Urinary bladder (tissue), 4 donors: ENCODE measurements around the gene GDNF. TPM values are rescaled to one million over a fixed set of nuclear protein-coding genes. Genes with fewer than 3 reads are reported as not detected.
A peak's percentile ranks its signal among the peaks of the same experiment; 100 is the strongest.
"Not testable (repeated sequence)": the region's sequence is repeated elsewhere in the genome, so short reads cannot be mapped to it uniquely, and the experiment has no call there.

Experiments used
- DNase-seq: peaks from one replicate; pipeline ENCODE4 v3.0.0-alpha.2; 2015; ENCODE audit errors: extremely low spot score
- H3K27ac ChIP-seq: one replicate; pipeline ENCODE4 v1.5.1; 2013; ENCODE audit warnings: low read depth, mild to moderate bottlenecking, moderate library complexity
- H3K36me3 ChIP-seq: one replicate; pipeline ENCODE4 v1.6.1; 2013; ENCODE audit warnings: mild to moderate bottlenecking, moderate library complexity; ENCODE audit not compliant: insufficient read depth
- H3K4me1 ChIP-seq: one replicate; pipeline ENCODE4 v1.6.1; 2013; ENCODE audit warnings: mild to moderate bottlenecking, moderate library complexity; ENCODE audit not compliant: insufficient read depth
- H3K4me3 ChIP-seq: one replicate; pipeline ENCODE4 v1.5.1; 2013; ENCODE audit warnings: low read depth, low read length
- WGBS: extraction: QIAGEN DNeasy Blood & Tissue Kit; methylation state at CpG from one replicate; pipeline ENCODE4 v1.1.7; 2013; 5-methylcytosine and 5-hydroxymethylcytosine counted together
- polyA plus RNA-seq: library from polyadenylated mRNA; stranded (reverse); fragments of 200-250 nt; gene quantifications from one replicate; pipeline ENCODE4 v1.2.3, GENCODE V29; 2013
- total RNA-seq: library from RNA; depleted of rRNA; stranded (reverse); fragments of >200 nt; gene quantifications from one replicate; pipeline ENCODE4 v1.2.3, GENCODE V29; 2014
- donor health status: healthy with polysubstance abuse.
- donor health status: healthy.

GDNF gene, protein sequence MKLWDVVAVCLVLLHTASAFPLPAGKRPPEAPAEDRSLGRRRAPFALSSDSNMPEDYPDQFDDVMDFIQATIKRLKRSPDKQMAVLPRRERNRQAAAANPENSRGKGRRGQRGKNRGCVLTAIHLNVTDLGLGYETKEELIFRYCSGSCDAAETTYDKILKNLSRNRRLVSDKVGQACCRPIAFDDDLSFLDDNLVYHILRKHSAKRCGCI
- total RNA-seq (1.5 TPM), polyA plus RNA-seq (0.71 TPM)

GRCh38 chr5:37839407-37840052 lies at the start of gene GDNF:
Gene GDNF (minus strand): TSS chr5:37840041. CDS start chr5:37834796, 5,245 bp downstream.
- no peak for DNase-seq

GRCh38 chr5:37888476-37888875 lies 48.6 kb upstream of the GDNF start:
- no peak for DNase-seq
- Histone ChIP-seq H3K4me3 (no peak overlapping the region), H3K27ac (no peak overlapping the region), H3K4me1 (no peaks in the 10 kb centered on the region), H3K36me3 (no peaks in the 10 kb centered on the region)
- 87% methylated on average over 6 of the region's 6 CpGs for WGBS

More at GRCh38 chr5:37839407-37840052, at the start of gene GDNF:
- Histone ChIP-seq H3K4me3 (peak within 1 kb of the TSS; percentile 52), H3K4me1 (peaks cover 3% of the 10 kb centered on the region), H3K27ac (peak within 1 kb of the TSS; percentile 2), H3K36me3 (no peaks in the 10 kb centered on the region)
- WGBS: 1% methylated on average over 66 of the region's 66 CpGs

DNA sequence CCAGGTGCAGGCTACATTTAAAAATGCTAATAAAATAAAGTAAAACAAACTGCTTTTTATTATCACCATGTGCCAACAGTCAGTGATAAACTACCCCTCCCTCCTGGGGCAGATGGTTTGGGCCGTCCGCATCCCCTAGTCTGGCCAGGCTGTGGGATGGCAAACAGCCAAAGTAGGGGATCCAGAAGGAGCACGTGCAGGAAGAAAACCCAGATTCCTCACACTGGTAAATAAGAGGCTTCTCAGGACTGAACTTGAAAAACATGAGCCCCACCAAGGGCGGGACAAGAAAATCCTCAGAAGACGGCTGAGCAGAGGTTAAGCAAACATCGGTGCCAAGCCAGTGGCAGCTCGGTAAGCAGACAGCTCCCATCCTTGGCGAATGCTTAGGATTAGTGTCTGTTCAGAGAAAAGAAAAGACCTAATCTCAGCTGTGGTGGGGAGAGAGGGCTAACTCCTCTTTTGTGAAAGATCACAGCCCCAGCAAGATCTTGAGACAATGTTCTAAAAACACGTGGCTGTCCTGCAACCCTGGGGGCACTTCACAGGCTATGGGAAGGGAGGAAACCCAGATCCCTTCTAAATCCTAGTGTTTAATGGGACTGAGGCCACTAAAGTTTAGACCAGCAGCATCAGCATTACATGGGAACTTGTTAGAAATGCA lies 46.5 kb upstream of the GDNF start:
- peaks cover 2% of the 10 kb centered on the region for H3K4me1 ChIP-seq
- no peak for DNase-seq
- WGBS: 22% methylated on average over 9 of the region's 9 CpGs
- H3K27ac ChIP-seq: no peak overlapping the region
- no peak overlapping the region for H3K4me3 ChIP-seq
- H3K36me3 ChIP-seq: no peaks in the 10 kb centered on the region

GRCh38 chr5:37882636-37883035 lies 42.8 kb upstream of the GDNF start:
- WGBS: 15% methylated on average over 3 of the region's 3 CpGs

DNA sequence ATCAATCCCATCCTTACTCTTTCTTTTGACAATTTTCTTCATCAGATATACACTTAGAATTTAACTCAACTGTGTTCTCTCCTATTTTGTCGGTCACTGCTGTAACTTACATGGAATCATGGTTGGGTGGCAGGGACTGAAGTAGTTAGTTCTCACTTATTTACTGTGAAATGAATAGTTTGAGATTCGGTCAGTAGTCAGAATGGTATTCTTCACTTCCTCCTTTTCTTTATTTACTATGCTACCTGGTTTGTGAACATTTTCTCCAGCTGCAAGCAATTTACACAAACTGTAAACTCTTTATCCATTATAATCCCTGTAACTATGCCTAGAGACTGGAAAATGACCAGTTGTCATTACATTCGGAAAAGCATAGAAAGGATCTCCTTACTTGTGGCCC lies 41.5 kb upstream of the GDNF start:
- Histone ChIP-seq H3K36me3 (no peaks in the 10 kb centered on the region), H3K27ac (no peak overlapping the region), H3K4me3 (no peak overlapping the region), H3K4me1 (peaks cover 2% of the 10 kb centered on the region)
- 85% methylated on average over 3 of the region's 3 CpGs for WGBS
- no peak for DNase-seq

More at GRCh38 chr5:37882636-37883035, 42.8 kb upstream of the GDNF start:
- Histone ChIP-seq H3K27ac (no peak overlapping the region), H3K4me1 (peaks cover 2% of the 10 kb centered on the region), H3K4me3 (no peak overlapping the region), H3K36me3 (no peaks in the 10 kb centered on the region)
- DNase-seq: no peak

GRCh38 chr5:37876943-37877342 lies 37.1 kb upstream of the GDNF start:
- Histone ChIP-seq H3K27ac (no peak overlapping the region), H3K36me3 (no peaks in the 10 kb centered on the region), H3K4me3 (no peak overlapping the region), H3K4me1 (no peaks in the 10 kb centered on the region)
- no peak for DNase-seq
- 83% methylated on average over 3 of the region's 3 CpGs for WGBS

GRCh38 chr5:37876245-37876644 lies 36.4 kb upstream of the GDNF start:
- no peaks in the 10 kb centered on the region for H3K4me1 ChIP-seq
- no peaks in the 10 kb centered on the region for H3K36me3 ChIP-seq
- 93% methylated on average over 1 of the region's 1 CpG for WGBS
- no peak for DNase-seq
- no peak overlapping the region for H3K4me3 ChIP-seq
- no peak overlapping the region for H3K27ac ChIP-seq

DNA sequence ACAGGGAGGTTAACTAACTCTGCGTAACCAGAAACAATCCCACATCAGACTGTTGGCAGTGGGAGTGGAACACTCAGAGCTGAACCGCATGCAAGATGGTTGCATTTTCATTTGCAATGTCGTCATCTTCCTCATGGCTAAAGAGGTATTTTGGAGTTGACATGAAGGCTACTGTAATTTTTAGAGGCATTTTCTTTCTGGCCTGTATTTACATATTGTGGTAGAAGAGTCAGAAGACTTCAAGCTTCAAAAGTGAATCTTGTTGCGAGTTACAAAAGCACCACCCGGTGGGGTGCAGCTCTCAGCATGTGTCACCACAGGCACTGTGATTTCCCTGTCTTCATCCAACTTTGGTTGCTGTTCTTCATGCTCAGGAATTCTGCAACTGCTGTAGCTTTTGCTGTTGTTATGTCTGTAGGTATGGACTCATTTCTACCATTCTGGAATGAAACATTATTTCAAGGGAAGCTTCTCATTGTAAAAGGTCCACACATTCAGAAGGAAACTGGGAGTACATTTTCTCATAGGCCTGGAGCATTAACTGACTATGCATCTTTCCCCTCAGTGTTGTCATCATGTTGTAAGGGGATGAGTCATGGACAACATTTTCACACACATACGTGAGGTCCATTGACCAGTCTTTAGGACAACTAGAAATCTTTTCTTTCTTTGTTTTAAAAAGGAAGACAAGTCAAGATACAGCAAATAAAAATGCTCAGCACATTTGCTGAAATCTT lies 35.4 kb upstream of the GDNF start:
- Histone ChIP-seq H3K4me1 (no peaks in the 10 kb centered on the region), H3K36me3 (peaks cover 1% of the 10 kb centered on the region), H3K27ac (no peak overlapping the region), H3K4me3 (no peak overlapping the region)
- 86% methylated on average over 6 of the region's 6 CpGs for WGBS
- DNase-seq: no peak

DNA sequence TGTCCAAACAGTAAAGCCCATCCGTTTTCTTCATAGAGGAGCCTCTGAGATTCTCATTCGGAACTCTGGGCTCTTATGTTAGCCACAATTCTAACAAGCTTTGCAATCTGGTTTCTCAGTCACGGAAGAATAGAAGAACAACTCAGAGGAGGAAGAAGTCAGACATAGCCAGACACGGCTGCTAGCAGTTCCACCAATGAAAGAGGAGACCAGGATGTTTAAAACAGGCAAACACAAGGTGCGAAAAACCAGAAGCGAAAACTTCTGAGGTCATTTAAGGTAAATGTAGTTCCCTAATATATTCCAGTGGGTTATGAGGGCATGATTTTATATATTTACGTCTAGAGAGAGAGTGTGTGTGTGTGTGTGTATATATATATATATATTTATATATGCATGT lies 34.1 kb upstream of the GDNF start:
- H3K4me1 ChIP-seq: no peaks in the 10 kb centered on the region
- WGBS: 90% methylated on average over 7 of the region's 7 CpGs
- DNase-seq: no peak
- H3K36me3 ChIP-seq: peaks cover 1% of the 10 kb centered on the region
- no peak overlapping the region for H3K27ac ChIP-seq
- no peak overlapping the region for H3K4me3 ChIP-seq

DNA sequence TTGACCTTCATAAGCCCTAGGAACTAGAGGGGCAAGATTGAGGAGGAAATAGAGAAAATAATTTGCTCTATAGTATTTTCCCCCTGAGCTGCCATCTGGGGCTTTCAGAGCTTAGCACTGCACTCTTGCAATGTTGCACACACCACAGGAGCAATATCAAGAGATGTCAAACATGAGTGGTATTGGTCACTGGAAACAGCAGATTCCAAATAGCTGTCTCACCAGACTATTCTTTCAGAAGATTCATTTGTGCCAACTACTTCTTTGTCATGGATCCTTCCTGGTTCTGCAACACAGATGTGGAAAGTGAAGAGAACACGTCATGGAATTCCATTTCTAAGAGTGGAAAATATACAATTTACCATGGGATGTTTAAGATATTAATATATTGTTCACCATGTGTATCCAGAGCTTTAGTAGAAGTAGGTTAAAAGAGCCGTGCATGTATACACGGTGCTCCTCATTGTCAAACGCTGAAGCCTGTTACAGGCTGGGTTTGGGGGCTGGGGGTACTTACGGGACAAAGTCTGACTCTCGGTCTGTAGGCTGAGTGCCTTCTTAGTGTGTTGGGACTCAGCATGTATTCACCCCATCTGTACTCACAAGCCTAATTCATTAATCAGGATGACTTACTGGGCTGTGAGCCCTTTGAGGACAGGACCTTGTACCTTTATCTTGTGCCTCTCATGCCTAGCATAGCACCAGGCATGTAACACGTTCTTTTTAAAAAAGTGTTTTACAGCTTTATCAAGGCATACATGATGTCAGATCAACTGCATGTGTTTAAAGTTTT lies 31.4 kb upstream of the GDNF start:
- DNase-seq: no peak
- 85% methylated on average over 7 of the region's 7 CpGs for WGBS

GRCh38 chr5:37869216-37869615 lies 29.4 kb upstream of the GDNF start:
- no peak overlapping the region for H3K4me3 ChIP-seq
- H3K4me1 ChIP-seq: no peaks in the 10 kb centered on the region
- H3K27ac ChIP-seq: no peak overlapping the region
- WGBS: 86% methylated on average over 2 of the region's 2 CpGs
- peaks cover 1% of the 10 kb centered on the region for H3K36me3 ChIP-seq
- DNase-seq: no peak

More for the DNA sequence above, 31.4 kb upstream of the GDNF start:
- no peaks in the 10 kb centered on the region for H3K4me1 ChIP-seq
- peaks cover 1% of the 10 kb centered on the region for H3K36me3 ChIP-seq
- H3K4me3 ChIP-seq: no peak overlapping the region
- no peak overlapping the region for H3K27ac ChIP-seq

DNA sequence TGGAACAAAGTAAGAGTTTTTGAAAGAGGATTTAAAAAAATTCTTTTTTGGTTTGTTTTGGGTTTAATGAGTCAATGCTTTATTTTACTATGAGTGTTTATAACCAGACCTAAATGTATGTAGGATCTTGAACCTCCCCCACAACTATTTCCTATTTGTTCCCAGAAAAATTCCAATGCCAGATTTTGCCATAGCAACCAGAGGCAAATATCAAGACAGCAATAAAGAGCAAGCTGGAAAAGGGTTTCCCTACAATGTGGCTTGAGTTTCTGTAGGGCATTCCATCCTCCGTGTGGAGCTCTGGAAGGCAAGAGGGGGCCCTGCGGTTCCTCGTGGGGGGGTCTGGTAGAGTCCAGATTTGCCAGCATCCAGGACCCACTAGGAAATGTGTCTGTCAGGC lies 27.8 kb upstream of the GDNF start:
- H3K4me1 ChIP-seq: no peaks in the 10 kb centered on the region
- 37% methylated on average over 3 of the region's 3 CpGs for WGBS
- H3K27ac ChIP-seq: no peak overlapping the region
- no peak overlapping the region for H3K4me3 ChIP-seq
- peaks cover 1% of the 10 kb centered on the region for H3K36me3 ChIP-seq
- no peak for DNase-seq

- not testable (repeated sequence) for H3K27ac ChIP-seq, DNase-seq, H3K4me3 ChIP-seq, H3K4me1 ChIP-seq, H3K36me3 ChIP-seq
- WGBS: 99% methylated on average over 1 of the region's 1 CpG
Measured at GRCh38 chr5:37862907-37863306, 23.1 kb upstream of the GDNF start.
